K562 (cell line): ENCODE results near the gene IQGAP3. TPM values are rescaled to one million over a fixed set of nuclear protein-coding genes. Genes with fewer than 3 reads are reported as not detected.

ENCODE experiments used
- BHLHE40 ChIP-seq: IDR thresholded peaks from 2 replicates; pipeline ENCODE4 v1.6.1; 2011; ENCODE audit warnings: low read length, improper control_type of control experiment
- CAMTA2 ChIP-seq: fragments of 250-450 bp; sonication (Bioruptor Pico); conservative IDR thresholded peaks from 2 replicates; pipeline ENCODE4 v1.5.1; 2022
- CEBPB ChIP-seq: fragments of 450-650 bp; IDR thresholded peaks from 2 replicates; pipeline ENCODE4 v1.6.1; 2016; ENCODE audit warnings: missing genetic modification characterization, missing compliant biosample characterization
- HDAC1 ChIP-seq, 2 experiments: fragments of 450-650 bp; IDR thresholded peaks; 2 replicates each; pipeline ENCODE4 v1.6.1; 2016 to 2017; ENCODE audit warnings: inconsistent platforms in 1 of 2, mild to moderate bottlenecking in 1 of 2, moderate library complexity in 1 of 2
- MEIS2 ChIP-seq: fragments of 450-650 bp; IDR thresholded peaks from 2 replicates; pipeline ENCODE4 v1.6.1; 2014; ENCODE audit warnings: mild to moderate bottlenecking; ENCODE audit not compliant: partially characterized antibody
- NONO ChIP-seq, 2 experiments: fragments of 200-400 bp in 1 of 2; fragments of 450-650 bp in 1 of 2; formaldehyde crosslinking in 1 of 2; IDR thresholded peaks; 2 replicates each; pipeline ENCODE4 v1.6.1; 2017; ENCODE audit warnings: low read depth in 2 of 2, mild to moderate bottlenecking in 2 of 2, moderate library complexity in 2 of 2, low read length in 1 of 2
- PHF8 ChIP-seq: fragments of 200-600 bp; sonication (generic); IDR thresholded peaks from 2 replicates; pipeline ENCODE4 v1.6.1; 2012; ENCODE audit warnings: mixed run types, mild to moderate bottlenecking, inconsistent platforms, low read length, moderate library complexity, borderline replicate concordance
- SIN3A ChIP-seq, 2 experiments: fragments of 150-350 bp in 1 of 2; IDR thresholded peaks; 2 replicates each; pipeline ENCODE4 v1.6.1; 2011 to 2016; ENCODE audit warnings: borderline replicate concordance in 2 of 2, low read depth in 2 of 2, low read length in 2 of 2, mild to moderate bottlenecking in 2 of 2, moderate library complexity in 2 of 2; ENCODE audit not compliant: control insufficient read depth in 1 of 2
- SMAD3 ChIP-seq: fragments of 450-650 bp; formaldehyde crosslinking; conservative IDR thresholded peaks from 2 replicates; pipeline ENCODE4 v1.4.0; 2020; ENCODE audit warnings: mild to moderate bottlenecking
- TBP ChIP-seq: optimal IDR thresholded peaks from 2 replicates; pipeline ENCODE3; 2011; ENCODE audit warnings: low read depth, low read length, improper control_type of control experiment
- ZBTB26 ChIP-seq: fragments of 450-650 bp; formaldehyde crosslinking; IDR thresholded peaks from 2 replicates; pipeline ENCODE4 v1.4.0; 2022; ENCODE audit warnings: missing genetic modification characterization
- polyA plus RNA-seq, 8 experiments: library from polyadenylated mRNA; depleted of rRNA in 4 of 8; stranded (reverse) in 5 of 8; unstranded in 3 of 8; fragments of >200 nt; fragmentation: Nextera tagmentation in 2 of 8; fragmentation: Illumina TruSeq in 1 of 8; extraction: Ambion mirVana in 2 of 8; extraction: Trizol in 1 of 8; gene quantifications; 2 replicates each; pipeline versions ENCODE4 v1.2.1 to v1.2.3, GENCODE V29; 2011 to 2014; ENCODE audit warnings: inconsistent platforms in 1 of 8, missing spikeins in 1 of 8
- total RNA-seq, 7 experiments: library from RNA; depleted of rRNA in 6 of 7; stranded (reverse); fragments of >200 nt in 6 of 7; fragmentation: Illumina TruSeq in 2 of 7; extraction: Trizol in 2 of 7; gene quantifications; 2 replicates each; pipeline versions ENCODE4 v1.2.1 to v1.2.3, GENCODE V29; 2011 to 2021; ENCODE audit warnings: low replicate concordance in 1 of 7
- TF ChIP-seq, protein P1 (sequence below): sonication (generic); formaldehyde crosslinking; IDR thresholded peaks from 2 replicates; pipeline ENCODE4 v1.9.0; 2022; ENCODE audit warnings: mild to moderate bottlenecking, missing genetic modification reagents
- TF ChIP-seq, protein P2 (sequence below), 3 experiments: fragments of 200-800 bp in 1 of 3; fragments of 250-450 bp in 1 of 3; fragments of 450-650 bp in 1 of 3; sonication (Bioruptor Pico) in 1 of 3; sonication (Bioruptor generic) in 1 of 3; formaldehyde crosslinking in 1 of 3; IDR thresholded peaks; 2 replicates each; pipeline versions ENCODE4 v1.6.1 to v1.8.0; 2016 to 2022; ENCODE audit warnings: mild to moderate bottlenecking in 2 of 3, missing genetic modification characterization in 2 of 3, missing compliant biosample characterization in 1 of 3, moderate library complexity in 1 of 3
- TF ChIP-seq, protein P3 (sequence below), 2 experiments: IDR thresholded peaks; 2 replicates each; pipeline ENCODE4 v1.6.1; 2012; ENCODE audit warnings: improper control_type of control experiment in 2 of 2, low read depth in 2 of 2, low read length in 2 of 2, borderline replicate concordance in 1 of 2
- TF ChIP-seq, protein P4 (sequence below): IDR thresholded peaks from 2 replicates; pipeline ENCODE4 v1.6.1; 2014; ENCODE audit warnings: antibody characterized with exemption

Gene IQGAP3
- total and polyA plus RNA-seq, 9 of the 15 experiments (the other 6 are each of a cell fraction or from before 2014, with no cell fraction given): 1.4 to 16.6 (median 11.9) TPM

DNA sequence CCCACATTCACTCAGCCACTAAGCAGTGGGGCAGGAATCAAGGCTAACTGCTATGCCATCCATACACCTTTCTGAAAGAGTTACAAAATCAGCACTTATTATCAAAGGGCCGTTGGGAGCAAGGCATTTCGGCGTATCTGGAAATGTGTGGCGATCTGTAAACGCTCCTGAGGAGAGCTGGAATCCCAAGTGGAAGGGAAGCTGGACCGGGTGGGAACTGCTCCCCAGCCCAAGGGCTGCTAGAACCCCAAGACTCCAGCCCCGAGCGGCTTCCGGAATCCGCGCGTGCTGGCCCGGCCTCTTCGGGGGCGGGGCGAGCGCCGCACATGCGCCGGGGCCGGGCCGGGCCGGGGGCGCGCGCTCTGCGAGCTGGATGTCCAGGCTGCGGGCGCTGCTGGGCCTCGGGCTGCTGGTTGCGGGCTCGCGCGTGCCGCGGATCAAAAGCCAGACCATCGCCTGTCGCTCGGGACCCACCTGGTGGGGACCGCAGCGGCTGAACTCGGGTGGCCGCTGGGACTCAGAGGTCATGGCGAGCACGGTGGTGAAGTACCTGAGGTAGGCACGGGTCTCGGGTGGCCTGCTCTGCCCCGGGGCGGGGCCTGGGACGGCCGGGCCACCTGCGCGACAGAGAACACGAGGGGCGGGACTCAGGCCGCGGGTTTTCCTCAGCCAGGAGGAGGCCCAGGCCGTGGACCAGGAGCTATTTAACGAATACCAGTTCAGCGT is 19.2 kb upstream of the IQGAP3 start, which contains the start of gene NAXE (continued):
- TF ChIP-seq TBP (peak; percentile 76), NONO (IDR thresholded peaks at IDR 0.05; ENCODE audit: low read depth in 2 of 2, low read length in 1 of 2) (0 out of 4 replicates have a peak, but pooled peaks have one; percentile 20 to 35), HDAC1 (IDR thresholded peaks at IDR 0.05) (peak in 1 of 2 experiments; percentile 54; a peak in 1 of 4 replicates), CAMTA2 (CRISPR knock-in tag) (0 out of 2 replicates have a peak, but pooled peaks have one; percentile 41), SIN3A (IDR thresholded peaks at IDR 0.05; ENCODE audit: borderline replicate concordance in 2 of 2, control insufficient read depth in 1 of 2, low read depth in 2 of 2, low read length in 2 of 2) (peak; percentile 40 to 63; a peak in 1 of 4 replicates), PHF8 (peak; percentile 96; the same call in 1 of the 2 replicates), ZBTB26 (CRISPR knock-in tag) (no peak), BHLHE40 (peak; percentile 60), MEIS2 (peak; percentile 49), CEBPB (no peak), SMAD3 (CRISPR knock-in tag) (no peak)
- TF ChIP-seq, protein P1, sequence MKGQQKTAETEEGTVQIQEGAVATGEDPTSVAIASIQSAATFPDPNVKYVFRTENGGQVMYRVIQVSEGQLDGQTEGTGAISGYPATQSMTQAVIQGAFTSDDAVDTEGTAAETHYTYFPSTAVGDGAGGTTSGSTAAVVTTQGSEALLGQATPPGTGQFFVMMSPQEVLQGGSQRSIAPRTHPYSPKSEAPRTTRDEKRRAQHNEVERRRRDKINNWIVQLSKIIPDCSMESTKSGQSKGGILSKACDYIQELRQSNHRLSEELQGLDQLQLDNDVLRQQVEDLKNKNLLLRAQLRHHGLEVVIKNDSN (CRISPR knock-in tag): 0 out of 2 replicates have a peak, but pooled peaks have one; percentile 23
- TF ChIP-seq, protein P2, sequence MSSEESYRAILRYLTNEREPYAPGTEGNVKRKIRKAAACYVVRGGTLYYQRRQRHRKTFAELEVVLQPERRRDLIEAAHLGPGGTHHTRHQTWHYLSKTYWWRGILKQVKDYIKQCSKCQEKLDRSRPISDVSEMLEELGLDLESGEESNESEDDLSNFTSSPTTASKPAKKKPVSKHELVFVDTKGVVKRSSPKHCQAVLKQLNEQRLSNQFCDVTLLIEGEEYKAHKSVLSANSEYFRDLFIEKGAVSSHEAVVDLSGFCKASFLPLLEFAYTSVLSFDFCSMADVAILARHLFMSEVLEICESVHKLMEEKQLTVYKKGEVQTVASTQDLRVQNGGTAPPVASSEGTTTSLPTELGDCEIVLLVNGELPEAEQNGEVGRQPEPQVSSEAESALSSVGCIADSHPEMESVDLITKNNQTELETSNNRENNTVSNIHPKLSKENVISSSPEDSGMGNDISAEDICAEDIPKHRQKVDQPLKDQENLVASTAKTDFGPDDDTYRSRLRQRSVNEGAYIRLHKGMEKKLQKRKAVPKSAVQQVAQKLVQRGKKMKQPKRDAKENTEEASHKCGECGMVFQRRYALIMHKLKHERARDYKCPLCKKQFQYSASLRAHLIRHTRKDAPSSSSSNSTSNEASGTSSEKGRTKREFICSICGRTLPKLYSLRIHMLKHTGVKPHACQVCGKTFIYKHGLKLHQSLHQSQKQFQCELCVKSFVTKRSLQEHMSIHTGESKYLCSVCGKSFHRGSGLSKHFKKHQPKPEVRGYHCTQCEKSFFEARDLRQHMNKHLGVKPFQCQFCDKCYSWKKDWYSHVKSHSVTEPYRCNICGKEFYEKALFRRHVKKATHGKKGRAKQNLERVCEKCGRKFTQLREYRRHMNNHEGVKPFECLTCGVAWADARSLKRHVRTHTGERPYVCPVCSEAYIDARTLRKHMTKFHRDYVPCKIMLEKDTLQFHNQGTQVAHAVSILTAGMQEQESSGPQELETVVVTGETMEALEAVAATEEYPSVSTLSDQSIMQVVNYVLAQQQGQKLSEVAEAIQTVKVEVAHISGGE (CRISPR knock-in tag; IDR thresholded peaks at IDR 0.05): peak in 1 of 3 experiments; percentile 83; a peak in 2 of 6 replicates
- TF ChIP-seq, protein P3, sequence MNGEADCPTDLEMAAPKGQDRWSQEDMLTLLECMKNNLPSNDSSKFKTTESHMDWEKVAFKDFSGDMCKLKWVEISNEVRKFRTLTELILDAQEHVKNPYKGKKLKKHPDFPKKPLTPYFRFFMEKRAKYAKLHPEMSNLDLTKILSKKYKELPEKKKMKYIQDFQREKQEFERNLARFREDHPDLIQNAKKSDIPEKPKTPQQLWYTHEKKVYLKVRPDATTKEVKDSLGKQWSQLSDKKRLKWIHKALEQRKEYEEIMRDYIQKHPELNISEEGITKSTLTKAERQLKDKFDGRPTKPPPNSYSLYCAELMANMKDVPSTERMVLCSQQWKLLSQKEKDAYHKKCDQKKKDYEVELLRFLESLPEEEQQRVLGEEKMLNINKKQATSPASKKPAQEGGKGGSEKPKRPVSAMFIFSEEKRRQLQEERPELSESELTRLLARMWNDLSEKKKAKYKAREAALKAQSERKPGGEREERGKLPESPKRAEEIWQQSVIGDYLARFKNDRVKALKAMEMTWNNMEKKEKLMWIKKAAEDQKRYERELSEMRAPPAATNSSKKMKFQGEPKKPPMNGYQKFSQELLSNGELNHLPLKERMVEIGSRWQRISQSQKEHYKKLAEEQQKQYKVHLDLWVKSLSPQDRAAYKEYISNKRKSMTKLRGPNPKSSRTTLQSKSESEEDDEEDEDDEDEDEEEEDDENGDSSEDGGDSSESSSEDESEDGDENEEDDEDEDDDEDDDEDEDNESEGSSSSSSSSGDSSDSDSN (IDR thresholded peaks at IDR 0.05; ENCODE audit: borderline replicate concordance in 1 of 2, low read depth in 2 of 2, low read length in 2 of 2): 0 out of 4 replicates have a peak, but pooled peaks of 1 of the 2 experiments have one; percentile 36
- TF ChIP-seq, protein P4, sequence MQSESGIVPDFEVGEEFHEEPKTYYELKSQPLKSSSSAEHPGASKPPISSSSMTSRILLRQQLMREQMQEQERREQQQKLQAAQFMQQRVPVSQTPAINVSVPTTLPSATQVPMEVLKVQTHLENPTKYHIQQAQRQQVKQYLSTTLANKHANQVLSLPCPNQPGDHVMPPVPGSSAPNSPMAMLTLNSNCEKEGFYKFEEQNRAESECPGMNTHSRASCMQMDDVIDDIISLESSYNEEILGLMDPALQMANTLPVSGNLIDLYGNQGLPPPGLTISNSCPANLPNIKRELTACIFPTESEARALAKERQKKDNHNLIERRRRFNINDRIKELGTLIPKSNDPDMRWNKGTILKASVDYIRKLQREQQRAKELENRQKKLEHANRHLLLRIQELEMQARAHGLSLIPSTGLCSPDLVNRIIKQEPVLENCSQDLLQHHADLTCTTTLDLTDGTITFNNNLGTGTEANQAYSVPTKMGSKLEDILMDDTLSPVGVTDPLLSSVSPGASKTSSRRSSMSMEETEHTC: 0 out of 2 replicates have a peak, but pooled peaks have one; percentile 29
